Measurements from ENCODE around the gene SLC4A5.
"Not testable (repeated sequence)": the region's sequence is repeated elsewhere in the genome, so short reads cannot be mapped to it uniquely, and the experiment has no call there.

Gene SLC4A5

GRCh38 chr2:74226648-74227213, 116.5 kb downstream of the SLC4A5 start:
- peak; percentile 26 for DNase-seq

GRCh38 chr2:74225698-74226459, 117.3 kb downstream of the SLC4A5 start:
- no peak for DNase-seq

DNA sequence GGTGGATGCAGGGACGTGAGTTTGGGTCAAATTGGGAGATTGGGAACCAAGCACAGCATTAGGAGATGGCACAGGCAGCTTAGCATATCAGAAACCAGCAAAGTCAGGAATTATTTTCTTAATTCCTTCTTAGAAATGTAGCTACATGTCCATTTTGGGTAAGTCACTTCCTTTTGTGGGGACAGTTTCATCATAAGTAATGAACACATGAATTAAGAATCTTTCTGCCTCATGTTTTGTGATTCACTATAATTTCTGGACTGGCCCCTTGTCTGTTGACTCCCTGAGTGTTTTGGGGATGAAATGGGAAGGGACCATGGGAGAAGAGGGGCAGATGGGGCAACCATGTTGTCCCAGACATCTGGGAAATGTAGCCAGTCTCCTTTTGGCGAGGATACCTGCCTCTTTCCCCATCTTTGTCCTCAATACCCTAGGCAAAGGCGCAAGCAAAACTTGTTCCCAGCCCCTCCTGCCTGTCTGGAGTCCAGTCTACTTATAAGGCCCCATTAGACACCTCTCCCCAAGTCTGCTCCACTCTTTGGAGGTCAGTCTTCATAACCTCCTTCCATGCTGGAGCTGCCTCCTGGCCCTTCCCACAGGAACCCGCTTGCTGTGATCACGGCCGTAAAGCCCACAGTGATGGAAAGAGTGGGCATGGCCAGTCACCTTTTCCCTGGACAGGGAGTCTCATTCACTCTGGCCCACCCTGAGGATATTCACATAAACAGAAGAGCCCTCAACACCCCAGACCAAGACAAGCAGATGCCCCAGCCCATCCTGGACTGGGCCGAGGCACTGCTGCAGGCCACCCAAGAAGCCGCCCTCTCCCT, 119.1 kb downstream of the SLC4A5 start:
- no peak for DNase-seq

- DNase-seq, result no peak
Measured at GRCh38 chr2:74222300-74222650, 120.9 kb downstream of the SLC4A5 start.

DNA sequence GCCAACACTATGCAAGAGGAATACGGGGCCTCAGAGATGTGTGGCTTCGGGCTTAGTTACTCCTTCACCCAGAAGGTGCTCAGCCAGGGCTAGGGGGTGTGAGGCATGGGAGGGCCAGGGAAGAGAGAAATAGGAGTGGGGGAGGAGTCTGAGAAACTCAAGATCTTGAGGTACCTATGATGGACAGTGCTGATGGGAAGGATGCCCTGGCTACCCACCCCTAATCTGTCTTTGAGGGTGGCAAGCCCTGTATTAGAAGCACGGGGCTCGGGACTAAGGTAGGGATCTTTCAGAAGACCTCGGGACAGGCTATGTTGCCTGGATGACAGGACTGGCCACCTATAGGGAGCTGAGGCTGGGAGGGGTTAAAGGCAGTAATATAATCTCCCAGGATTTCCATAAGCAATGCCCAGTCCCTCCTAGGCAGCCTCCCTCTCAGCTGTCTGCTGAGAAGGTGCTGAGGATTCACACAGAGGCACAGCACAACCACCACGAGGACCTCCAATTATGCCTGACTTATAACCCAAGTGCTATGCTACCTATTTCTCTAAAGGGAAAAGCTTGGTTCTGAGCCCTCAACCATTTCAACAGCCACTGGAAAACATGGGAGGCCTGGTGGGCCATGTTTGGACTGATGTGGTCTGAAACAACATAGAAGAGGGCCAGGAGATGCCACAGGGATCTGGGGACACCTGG, 121.5 kb downstream of the SLC4A5 start:
- no peak for DNase-seq

DNA sequence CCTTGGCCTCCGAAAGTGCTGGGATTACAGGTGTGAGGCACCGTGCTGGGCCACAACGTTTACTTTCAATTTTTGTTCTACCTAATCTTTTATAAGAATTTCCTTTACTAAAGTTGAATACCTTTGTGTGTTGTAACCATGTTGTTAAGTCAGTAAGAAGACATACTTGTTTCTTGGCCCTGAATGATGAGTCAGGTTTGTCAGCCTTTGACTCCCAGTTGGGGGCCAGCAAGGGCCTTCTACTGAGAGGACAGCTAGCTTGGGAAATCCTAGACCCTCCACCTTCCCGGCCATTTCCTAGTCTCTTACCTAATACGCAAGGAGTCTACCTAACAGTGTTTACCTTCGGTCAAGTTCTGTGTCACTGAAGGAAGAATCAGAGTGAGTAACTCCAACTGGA, 122.1 kb downstream of the SLC4A5 start:
- no peak for DNase-seq

- no peak for DNase-seq
Measured at GRCh38 chr2:74219846-74220486, 123.2 kb downstream of the SLC4A5 start.

DNA sequence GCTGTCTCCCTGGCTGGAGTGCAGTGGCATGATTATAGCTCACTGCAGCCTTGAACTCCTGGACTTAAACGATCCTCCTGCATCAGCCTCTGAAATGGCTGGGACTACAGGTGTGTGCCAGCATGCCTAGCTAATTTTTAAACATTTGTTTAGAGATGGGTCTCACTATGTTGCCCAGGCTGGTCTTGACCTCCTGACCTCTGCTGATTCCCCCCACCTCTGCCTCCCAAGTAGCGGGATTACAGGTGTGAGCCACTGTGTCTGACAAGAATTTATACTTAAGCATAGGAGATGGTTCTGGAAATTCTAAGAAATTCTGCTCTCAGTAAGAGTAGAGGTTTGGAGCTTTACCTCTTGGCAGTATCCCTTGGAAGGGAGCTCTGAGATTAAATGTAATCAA, 126.6 kb downstream of the SLC4A5 start:
- DNase-seq, result no peak

- not testable (repeated sequence) for DNase-seq
Measured at GRCh38 chr2:74215771-74216170, 127.4 kb downstream of the SLC4A5 start.

DNA sequence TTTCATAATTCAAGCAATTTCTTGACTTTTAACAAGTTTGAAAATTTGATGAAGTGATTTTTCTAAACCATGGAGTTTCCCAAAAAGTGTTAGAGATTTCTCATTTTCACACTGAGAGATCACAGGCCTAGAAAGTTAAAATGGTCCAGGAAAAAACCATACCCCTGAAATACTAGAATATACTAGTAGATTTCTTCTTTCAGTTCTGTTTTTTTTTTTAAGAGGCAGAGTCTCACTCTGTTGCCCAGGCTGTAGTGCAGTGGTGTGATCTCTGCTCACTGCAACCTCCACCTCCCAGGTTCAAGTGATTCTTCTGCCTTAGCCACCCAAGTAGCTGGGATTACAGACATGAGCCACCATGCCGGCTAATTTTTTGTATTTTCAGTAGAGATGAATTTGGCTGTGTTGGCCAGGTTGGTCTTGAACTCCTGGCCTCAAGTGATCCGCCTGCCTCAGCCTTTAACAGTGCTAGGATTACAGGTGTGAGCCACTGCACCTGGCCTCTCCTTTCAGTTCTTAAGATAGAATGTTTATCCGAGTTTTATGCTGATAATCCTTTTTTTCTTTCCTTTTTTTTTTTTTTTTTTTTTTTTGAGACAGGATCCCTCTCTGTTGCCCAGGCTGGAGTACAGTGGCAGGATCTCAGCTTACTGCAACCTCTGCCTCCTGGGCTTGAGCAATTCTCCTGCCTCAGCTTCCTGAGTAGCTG, 130.4 kb downstream of the SLC4A5 start:
- DNase-seq, result no peak

DNA sequence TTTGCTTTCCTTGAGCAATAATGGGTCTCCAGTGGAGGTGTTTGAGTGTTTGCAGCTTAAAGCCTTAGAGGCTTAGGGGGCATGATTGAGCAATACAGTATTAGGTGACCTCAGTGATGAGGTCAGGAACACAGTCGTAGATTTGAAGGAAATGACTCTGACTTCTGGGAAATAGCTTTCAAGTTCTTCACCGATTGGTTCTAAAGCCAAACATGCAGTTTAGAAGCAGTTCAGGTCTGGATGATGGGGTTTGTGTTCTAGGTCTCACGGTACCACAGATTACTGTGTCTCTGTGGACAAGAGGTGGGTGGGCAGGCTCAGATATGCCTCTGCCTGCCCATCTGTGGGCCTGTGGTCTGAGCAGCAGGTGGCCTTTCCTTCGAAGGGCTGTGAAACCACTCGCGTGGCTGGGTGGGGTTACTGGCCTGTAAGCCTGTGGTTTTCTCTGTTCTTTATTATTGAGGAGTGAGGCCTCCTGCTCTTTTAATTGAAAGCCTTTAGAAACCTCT, 137.0 kb downstream of the SLC4A5 start:
- DNase-seq, result no peak

GRCh38 chr2:74205596-74205995, 137.6 kb downstream of the SLC4A5 start:
- DNase-seq, result no peak

DNA sequence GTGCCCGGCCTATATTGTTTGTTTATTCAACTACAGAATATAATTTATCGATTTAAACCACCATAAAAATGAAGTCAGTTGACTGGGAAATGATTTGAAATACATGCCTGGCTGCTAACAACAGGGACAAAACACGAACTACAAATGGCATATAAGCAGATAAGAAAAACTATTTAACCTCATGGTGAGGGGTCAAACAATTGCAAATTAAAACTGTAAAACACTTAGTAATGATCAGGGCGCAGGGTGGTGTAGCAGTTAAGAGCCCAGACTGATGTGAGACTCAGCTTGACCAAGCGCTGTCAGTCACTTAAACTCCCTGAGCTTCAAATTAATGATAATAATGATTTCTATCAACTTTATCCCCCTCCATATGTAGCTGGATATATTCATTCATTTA, 138.1 kb downstream of the SLC4A5 start:
- no peak for DNase-seq

DNA sequence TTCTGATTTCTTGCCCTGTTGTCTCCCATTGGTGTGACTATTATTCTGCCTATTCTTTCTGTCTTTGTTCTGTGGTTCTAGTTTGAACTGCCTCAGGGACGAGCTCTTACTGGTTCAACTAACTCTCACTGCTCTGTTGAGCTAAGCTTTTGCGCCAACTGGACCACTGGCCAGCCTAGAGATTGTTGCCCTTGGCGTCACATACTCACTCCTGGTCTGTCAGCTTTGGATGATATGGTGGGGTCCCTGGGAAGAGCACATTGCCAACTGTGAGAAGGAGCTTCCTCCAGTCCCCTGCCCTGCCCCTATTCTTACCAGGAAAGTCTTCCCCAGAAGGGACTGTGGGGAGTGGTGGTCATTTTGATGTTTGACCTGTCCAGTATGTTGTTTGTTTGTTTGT, 138.8 kb downstream of the SLC4A5 start:
- DNase-seq, result no peak

DNA sequence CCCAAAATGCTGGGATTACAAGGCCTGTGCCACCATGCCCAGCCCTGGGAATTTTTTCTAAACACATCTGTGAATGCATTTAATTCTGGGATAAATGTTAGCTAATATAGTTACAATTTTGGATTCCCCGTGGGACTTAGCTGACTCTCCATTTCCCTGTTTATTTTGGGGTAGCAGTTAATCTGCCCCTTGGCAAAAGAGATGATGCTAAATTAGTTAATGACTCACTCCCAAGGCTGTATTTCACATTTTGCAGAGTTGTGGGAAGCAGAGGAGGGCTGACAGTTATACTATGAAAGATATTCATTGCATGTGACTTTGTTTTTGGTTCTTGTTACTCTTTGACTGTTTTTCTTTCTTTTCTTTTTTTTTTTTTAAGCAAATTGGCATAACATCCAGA, 141.6 kb downstream of the SLC4A5 start:
- no peak for DNase-seq

GRCh38 chr2:74201196-74201595, 142.0 kb downstream of the SLC4A5 start:
- DNase-seq, result no peak

- no peak for DNase-seq
Measured at GRCh38 chr2:74199871-74200305, 143.3 kb downstream of the SLC4A5 start.

DNA sequence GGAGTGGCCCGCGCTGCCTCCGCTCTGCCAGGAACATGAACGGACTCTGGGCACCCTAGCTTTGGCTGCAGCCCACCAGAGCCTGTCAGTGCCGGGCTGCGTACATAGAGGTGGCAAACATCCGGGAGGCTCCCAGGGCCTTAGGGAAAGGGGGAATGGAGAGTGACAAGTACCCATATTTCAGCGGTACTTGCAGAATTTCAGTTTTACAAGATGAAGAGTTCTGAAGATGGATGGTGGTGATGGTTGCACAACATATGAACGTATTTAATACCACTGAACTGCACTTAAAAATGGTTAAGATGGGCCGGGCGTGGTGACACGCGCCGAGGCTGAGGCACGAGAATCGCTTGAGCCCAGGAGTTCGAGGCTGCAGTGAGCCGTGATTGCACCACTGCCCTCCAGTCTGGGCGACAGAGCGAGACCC, 143.9 kb downstream of the SLC4A5 start:
- DNase-seq, result no peak

DNA sequence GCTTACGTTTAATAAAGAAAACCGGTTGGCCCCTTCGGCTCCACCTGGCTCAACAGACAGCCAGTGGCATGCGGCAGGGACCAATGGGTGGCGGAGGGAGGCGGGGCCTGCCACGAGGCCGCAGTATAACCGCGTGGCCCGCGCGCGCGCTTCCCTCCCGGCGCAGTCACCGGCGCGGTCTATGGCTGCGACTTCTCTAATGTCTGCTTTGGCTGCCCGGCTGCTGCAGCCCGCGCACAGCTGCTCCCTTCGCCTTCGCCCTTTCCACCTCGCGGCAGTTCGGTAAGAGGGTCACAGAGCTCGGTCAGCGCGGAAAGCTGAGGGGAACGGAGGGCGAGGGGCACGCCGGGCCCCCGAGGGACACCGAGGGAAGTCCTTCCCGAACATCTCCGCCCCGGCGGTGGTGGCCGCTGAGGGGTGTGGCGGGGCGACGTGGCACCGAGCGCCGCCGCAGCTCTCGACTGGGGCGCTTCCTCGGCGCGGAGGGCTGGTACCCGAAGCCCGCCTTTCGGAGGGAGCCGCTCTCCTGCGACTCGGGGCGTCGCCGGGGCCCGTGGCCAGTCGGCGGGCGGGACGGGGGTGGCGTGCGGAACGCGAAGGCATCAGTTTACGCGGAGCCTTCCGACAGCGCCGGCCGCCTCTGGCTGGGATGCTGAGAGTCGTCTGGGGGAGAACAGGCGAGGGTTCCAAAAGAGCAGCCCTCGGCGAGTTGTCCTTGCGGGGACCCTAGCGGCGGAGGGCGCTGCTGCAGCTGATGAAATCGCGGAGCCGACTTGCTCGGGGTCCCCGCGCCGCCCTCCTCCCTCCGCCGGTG, 144.5 kb downstream of the SLC4A5 start, which contains the start of gene MTHFD2:
TSS of gene MTHFD2 (plus strand) at position 155 of the 814 bp plus-strand sequence. CDS start at position 182, 27 bp downstream.
- DNase-seq, result peak; percentile 95

DNA sequence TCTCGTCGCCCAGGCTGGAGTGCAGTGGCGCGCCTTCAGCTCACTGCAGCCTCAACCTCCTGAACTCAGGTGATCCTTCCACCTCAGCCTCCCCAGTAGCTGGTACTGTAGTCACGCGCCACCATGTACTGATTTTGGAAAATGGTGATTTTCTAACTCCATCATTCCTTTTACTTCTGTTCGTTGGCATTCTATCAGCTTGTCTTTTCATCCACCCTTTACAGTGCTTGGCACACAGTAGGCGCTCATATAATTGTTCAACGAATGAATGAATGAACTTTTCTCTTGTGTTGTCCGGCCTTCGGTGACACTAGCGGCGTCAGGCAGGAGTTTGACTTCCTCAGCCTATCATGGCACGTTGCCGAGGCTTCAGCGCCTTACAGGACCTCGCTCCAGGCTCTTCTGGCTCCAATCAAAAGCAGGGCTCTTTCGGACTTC, 145.2 kb downstream of the SLC4A5 start:
- DNase-seq, result no peak

DNA sequence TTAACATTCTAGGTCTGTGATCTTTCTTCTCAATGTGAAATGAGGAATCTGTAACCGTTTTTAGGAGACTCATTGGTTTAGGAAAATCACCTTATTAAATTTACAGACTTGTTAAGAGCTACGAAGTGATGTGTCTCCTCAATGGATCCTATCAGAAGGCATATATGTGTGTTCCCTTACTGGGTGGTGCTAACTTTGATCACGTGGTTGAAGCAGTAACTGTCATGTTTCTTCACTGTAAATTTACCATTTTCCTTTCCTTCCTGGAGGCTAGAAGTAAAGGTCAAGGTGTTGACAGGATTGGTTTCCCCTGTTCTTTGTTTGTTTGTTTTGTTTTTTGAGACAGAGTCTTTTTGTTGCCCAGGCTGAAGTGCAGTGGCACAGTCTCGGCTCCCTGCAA, 146.2 kb downstream of the SLC4A5 start:
- no peak for DNase-seq
